ENCODE data around the gene ZNF318.

DNA sequence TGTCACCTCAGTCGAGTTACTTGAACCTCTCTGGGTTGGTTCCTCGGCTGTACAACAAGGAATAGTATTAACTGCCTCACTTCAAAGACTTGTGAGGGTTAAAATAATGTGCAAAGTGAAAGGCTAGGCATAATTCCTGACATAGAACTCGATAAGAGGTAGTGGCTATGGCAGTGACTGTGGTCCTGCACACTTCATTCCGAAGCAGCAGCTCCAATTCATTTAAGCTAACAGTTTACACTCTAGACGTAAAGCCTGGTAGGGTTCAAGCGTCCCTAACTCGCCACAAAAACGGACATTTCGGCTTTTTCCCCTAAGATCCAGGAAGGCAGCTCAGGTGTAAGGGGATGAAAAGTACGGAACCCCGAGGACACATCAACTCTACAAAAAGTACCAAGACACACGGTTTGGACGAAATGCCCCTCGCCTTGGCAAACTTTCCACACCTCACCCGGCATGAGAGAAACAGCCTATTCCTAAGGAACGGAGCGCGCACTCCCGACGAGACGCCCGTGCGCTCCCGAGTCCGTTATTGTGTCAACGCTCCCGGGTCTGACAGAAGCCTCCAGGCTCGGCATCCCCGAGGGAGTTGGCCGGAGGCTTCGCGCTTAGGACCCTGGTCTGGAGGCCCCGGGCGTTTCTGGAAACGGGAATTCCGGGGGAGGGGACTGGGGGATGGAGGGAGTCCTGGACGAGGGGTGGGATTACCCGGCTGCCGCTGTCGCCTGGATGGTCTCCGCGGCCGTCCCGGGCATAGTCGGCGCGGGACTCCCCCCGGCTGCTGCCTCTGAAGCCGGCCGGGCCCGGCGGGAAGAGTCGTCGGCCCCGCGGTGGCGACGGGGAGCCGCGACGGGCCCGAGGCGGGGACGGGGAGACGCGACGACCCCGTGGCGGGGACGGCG is 937 bp downstream of the ZNF318 start:
- TF ChIP-seq, protein P1, sequence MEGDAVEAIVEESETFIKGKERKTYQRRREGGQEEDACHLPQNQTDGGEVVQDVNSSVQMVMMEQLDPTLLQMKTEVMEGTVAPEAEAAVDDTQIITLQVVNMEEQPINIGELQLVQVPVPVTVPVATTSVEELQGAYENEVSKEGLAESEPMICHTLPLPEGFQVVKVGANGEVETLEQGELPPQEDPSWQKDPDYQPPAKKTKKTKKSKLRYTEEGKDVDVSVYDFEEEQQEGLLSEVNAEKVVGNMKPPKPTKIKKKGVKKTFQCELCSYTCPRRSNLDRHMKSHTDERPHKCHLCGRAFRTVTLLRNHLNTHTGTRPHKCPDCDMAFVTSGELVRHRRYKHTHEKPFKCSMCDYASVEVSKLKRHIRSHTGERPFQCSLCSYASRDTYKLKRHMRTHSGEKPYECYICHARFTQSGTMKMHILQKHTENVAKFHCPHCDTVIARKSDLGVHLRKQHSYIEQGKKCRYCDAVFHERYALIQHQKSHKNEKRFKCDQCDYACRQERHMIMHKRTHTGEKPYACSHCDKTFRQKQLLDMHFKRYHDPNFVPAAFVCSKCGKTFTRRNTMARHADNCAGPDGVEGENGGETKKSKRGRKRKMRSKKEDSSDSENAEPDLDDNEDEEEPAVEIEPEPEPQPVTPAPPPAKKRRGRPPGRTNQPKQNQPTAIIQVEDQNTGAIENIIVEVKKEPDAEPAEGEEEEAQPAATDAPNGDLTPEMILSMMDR (IDR thresholded peaks at IDR 0.05; ENCODE audit: borderline replicate concordance, extremely low read depth, low read length, poor library complexity, severe bottlenecking), result no peak
- no peak for TF ChIP-seq EZH2 (IDR thresholded peaks at IDR 0.05; ENCODE audit: borderline replicate concordance, low read depth, low read length, severe bottlenecking)
